SH-SY5Y (cell line): ENCODE data around the gene STH.

Experiments
- GATA2 ChIP-seq: IDR thresholded peaks from 2 replicates; pipeline ENCODE4 v1.6.1; 2011; ENCODE audit warnings: mild to moderate bottlenecking, low read depth, low read length
- GATA3 ChIP-seq: IDR thresholded peaks from 2 replicates; pipeline ENCODE4 v1.6.1; 2011; ENCODE audit warnings: low read depth, mild to moderate bottlenecking, low read length, moderate library complexity

DNA sequence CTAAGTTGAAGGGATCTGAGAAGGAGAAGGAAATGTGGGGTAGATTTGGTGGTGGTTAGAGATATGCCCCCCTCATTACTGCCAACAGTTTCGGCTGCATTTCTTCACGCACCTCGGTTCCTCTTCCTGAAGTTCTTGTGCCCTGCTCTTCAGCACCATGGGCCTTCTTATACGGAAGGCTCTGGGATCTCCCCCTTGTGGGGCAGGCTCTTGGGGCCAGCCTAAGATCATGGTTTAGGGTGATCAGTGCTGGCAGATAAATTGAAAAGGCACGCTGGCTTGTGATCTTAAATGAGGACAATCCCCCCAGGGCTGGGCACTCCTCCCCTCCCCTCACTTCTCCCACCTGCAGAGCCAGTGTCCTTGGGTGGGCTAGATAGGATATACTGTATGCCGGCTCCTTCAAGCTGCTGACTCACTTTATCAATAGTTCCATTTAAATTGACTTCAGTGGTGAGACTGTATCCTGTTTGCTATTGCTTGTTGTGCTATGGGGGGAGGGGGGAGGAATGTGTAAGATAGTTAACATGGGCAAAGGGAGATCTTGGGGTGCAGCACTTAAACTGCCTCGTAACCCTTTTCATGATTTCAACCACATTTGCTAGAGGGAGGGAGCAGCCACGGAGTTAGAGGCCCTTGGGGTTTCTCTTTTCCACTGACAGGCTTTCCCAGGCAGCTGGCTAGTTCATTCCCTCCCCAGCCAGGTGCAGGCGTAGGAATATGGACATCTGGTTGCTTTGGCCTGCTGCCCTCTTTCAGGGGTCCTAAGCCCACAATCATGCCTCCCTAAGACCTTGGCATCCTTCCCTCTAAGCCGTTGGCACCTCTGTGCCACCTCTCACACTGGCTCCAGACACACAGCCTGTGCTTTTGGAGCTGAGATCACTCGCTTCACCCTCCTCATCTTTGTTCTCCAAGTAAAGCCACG lies 28.3 kb downstream of the STH start:
- no peak for TF ChIP-seq GATA2
- no peak for TF ChIP-seq GATA3
